ENCODE results near the gene UFD1. TPM values are rescaled to one million over a fixed set of nuclear protein-coding genes. Genes with fewer than 3 reads are reported as not detected.

Gene UFD1
- total RNA-seq, 1 experiment from 2014 or later, result 74.4 TPM

DNA sequence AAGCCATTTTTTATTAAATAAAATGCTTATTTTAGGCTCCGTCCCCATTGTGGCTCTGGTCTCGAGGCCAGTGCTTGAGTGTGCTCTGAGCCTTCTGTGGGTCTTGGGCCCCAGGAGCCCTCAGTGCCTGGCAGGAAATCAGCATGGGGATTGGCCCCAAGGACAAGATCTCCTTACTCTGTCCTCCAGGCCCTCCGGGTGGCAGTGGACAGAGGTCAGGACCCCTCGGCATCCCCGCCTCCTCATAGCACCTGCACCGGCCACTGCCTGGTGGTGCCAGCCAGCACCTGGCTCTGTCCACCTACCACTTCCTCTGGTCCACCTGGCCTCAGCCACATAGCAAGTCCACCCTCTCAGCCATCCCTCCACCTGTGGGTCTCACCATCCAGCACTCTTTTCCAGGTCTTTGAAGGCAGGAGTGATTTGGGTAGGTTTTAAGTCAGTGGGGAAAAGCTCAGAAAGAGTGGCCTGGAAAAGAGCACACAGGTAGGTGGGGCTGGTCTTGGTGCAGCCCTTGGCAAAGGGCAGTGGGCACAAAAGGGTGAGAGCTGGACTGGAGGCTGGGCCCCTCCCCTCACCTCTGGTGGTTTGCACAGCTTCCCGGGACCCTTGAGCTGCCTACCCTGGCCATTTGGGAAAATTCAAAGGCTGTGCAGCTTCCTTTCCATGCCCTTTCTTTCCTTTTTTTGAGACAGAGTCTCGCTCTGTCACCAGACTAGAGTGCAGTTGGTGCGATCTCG, 41.7 kb upstream of the UFD1 start:
- Histone ChIP-seq H3K27ac (ENCODE audit: insufficient read length, low read depth, low read length) (no peak overlapping the region), H2AFZ (ENCODE audit: low read length) (no peak overlapping the region), H2BK15ac (ENCODE audit: low read depth, low read length) (no peak overlapping the region), H2AK5ac (ENCODE audit: insufficient read length, low read length) (no peak overlapping the region), H2BK12ac (ENCODE audit: insufficient read length, low read depth, low read length) (no peak overlapping the region), H3K4me1 (ENCODE audit: insufficient read depth, low read length) (no peaks in the 10 kb centered on the region), H3K9ac (ENCODE audit: extremely low read depth, insufficient read length, low read length) (no peak overlapping the region), H3K56ac (ENCODE audit: insufficient read length, low read depth, low read length) (no peak overlapping the region), H3K23ac (ENCODE audit: insufficient read length, low read depth, low read length) (no peak overlapping the region), H2BK20ac (ENCODE audit: low read depth, low read length, poor library complexity, severe bottlenecking) (no peak overlapping the region), H4K8ac (replicated peaks; ENCODE audit: insufficient read length, low read depth, low read length) (no peak overlapping the region), H4K20me1 (ENCODE audit: control insufficient read depth, insufficient read depth, insufficient read length) (no peaks in the 10 kb centered on the region), H3K79me2 (ENCODE audit: insufficient read depth, low read length) (no peaks in the 10 kb centered on the region), H3K4me2 (ENCODE audit: insufficient read depth, insufficient read length, low read length) (no peak overlapping the region), H3K27me3 (ENCODE audit: insufficient read depth, low read length) (peaks cover 4% of the 10 kb centered on the region; the same call in 1 of the 2 replicates), H3T11ph (ENCODE audit: low read length) (no peak overlapping the region), H4K91ac (ENCODE audit: insufficient read length, low read depth, low read length) (no peak overlapping the region), H2BK5ac (ENCODE audit: insufficient read length, low read length) (no peak overlapping the region), H3K23me2 (ENCODE audit: insufficient read length, low read depth, low read length, poor library complexity, severe bottlenecking) (peaks cover 14% of the 10 kb centered on the region), H3K18ac (ENCODE audit: insufficient read length, low read depth, low read length) (no peak overlapping the region), H3K9me3 (ENCODE audit: control insufficient read depth, low read depth, low read length) (no peaks in the 10 kb centered on the region), H3K4ac (ENCODE audit: low read depth, low read length) (no peak overlapping the region), H3K79me1 (ENCODE audit: insufficient read depth, low read depth, low read length, poor library complexity, severe bottlenecking) (no peaks in the 10 kb centered on the region), H3K14ac (ENCODE audit: insufficient read depth, low read length) (no peak overlapping the region), H2BK120ac (ENCODE audit: low read depth, low read length, poor library complexity, severe bottlenecking) (no peak overlapping the region), H4K5ac (ENCODE audit: insufficient read length, low read depth, low read length) (no peak overlapping the region)
- no peaks in the 10 kb centered on the region for H3K9me3 Mint-ChIP-seq
- no CpG with 5 or more reads among the region's 10 CpGs for WGBS (ENCODE audit: extremely low coverage, insufficient read length, low lambda C conversion rate)
- TF ChIP-seq, protein P1, sequence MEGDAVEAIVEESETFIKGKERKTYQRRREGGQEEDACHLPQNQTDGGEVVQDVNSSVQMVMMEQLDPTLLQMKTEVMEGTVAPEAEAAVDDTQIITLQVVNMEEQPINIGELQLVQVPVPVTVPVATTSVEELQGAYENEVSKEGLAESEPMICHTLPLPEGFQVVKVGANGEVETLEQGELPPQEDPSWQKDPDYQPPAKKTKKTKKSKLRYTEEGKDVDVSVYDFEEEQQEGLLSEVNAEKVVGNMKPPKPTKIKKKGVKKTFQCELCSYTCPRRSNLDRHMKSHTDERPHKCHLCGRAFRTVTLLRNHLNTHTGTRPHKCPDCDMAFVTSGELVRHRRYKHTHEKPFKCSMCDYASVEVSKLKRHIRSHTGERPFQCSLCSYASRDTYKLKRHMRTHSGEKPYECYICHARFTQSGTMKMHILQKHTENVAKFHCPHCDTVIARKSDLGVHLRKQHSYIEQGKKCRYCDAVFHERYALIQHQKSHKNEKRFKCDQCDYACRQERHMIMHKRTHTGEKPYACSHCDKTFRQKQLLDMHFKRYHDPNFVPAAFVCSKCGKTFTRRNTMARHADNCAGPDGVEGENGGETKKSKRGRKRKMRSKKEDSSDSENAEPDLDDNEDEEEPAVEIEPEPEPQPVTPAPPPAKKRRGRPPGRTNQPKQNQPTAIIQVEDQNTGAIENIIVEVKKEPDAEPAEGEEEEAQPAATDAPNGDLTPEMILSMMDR (conservative IDR thresholded peaks at IDR 0.05), result no peak
- H3K4me1 Mint-ChIP-seq, result peaks cover 8 to 12% of the 10 kb centered on the region in 2 experiments; a peak in 3 of 4 replicates
- H3K27ac Mint-ChIP-seq, result no peak overlapping the region
- peaks cover 6 to 24% (median 24%) of the 10 kb centered on the region in 3 experiments; a peak in 4 of 7 replicates for H3K36me3 Mint-ChIP-seq (ENCODE audit: insufficient read depth in 1 of 3, low read depth in 3 of 3)
- no peak for DNase-seq
- H3K4me3 Mint-ChIP-seq, result no peak overlapping the region; a peak in 1 of 5 replicates
- peaks cover 50% of the 10 kb centered on the region for H3K27me3 Mint-ChIP-seq (ENCODE audit: low read depth)

Measured in H9 (cell line).